Endothelial cell of umbilical vein (primary cell): Measurements from ENCODE around the gene MEAK7.

Experiments used
- CTCF ChIP-seq, 2 donors: IDR thresholded peaks; 1 replicate in 1 of 2; 2 replicates in 1 of 2; pipeline ENCODE4 v1.5.1; 2011; ENCODE audit warnings: low read length in 2 of 2, mild to moderate bottlenecking in 2 of 2, moderate library complexity in 2 of 2, control low read depth in 1 of 2, inconsistent platforms in 1 of 2, low read depth in 1 of 2; ENCODE audit not compliant: insufficient read depth in 1 of 2; ENCODE audit errors: extremely low read depth in 1 of 2
- EZH2 ChIP-seq: IDR thresholded peaks from 2 replicates; pipeline ENCODE4 v1.6.1; 2012; ENCODE audit warnings: borderline replicate concordance, low read depth, mild to moderate bottlenecking, moderate library complexity, low read length, inconsistent platforms; ENCODE audit not compliant: severe bottlenecking
- FOS ChIP-seq: IDR thresholded peaks from 2 replicates; pipeline ENCODE4 v1.6.1; 2011; ENCODE audit warnings: mild to moderate bottlenecking, low read length, moderate library complexity, borderline replicate concordance; ENCODE audit not compliant: insufficient read depth
- GATA2 ChIP-seq: IDR thresholded peaks from 2 replicates; pipeline ENCODE4 v1.7.0; 2011; ENCODE audit warnings: low read depth, mild to moderate bottlenecking, moderate library complexity, mixed read lengths, low read length; ENCODE audit not compliant: insufficient read length, insufficient read depth
- JUN ChIP-seq: IDR thresholded peaks from 2 replicates; pipeline ENCODE4 v1.6.1; 2011; ENCODE audit warnings: borderline replicate concordance, low read depth; ENCODE audit not compliant: insufficient read length, insufficient read depth
- MAX ChIP-seq: IDR thresholded peaks from 2 replicates; pipeline ENCODE4 v1.6.1; 2011; ENCODE audit not compliant: insufficient read depth, insufficient read length
- POLR2A ChIP-seq: IDR thresholded peaks from 2 replicates; pipeline ENCODE4 v1.6.1; 2012; ENCODE audit warnings: low read depth, mild to moderate bottlenecking, control low read depth, low read length
- POLR2AphosphoS5 ChIP-seq: IDR thresholded peaks from 2 replicates; pipeline ENCODE4 v1.6.1; 2012; ENCODE audit warnings: low read depth, mild to moderate bottlenecking, control low read depth, low read length, moderate library complexity; ENCODE audit not compliant: insufficient read depth

GRCh38 chr16:84471316-84471715 is 33.1 kb downstream of the MEAK7 start:
- TF ChIP-seq CTCF (IDR thresholded peaks at IDR 0.05; ENCODE audit: extremely low read depth in 1 of 2, insufficient read depth in 1 of 2, low read depth in 1 of 2, low read length in 2 of 2) (no peak), POLR2AphosphoS5 (no peak), POLR2A (no peak), MAX (no peak), EZH2 (no peak), JUN (no peak), GATA2 (no peak), FOS (no peak)
